Glomerular endothelial cell (primary cell): Measurements from ENCODE around the gene ADARB2. TPM values are rescaled to one million over a fixed set of nuclear protein-coding genes. Genes with fewer than 3 reads are reported as not detected.

ENCODE experiments used
- DNase-seq: peaks from one replicate; pipeline ENCODE4 v3.0.0-alpha.2; 2011; ENCODE audit warnings: low read depth, low spot score; ENCODE audit errors: extremely low read depth
- total RNA-seq: library from RNA; depleted of rRNA; stranded (reverse); fragments of >200 nt; gene quantifications from 2 replicates; pipeline ENCODE4 v1.2.3, GENCODE V29; 2015

ADARB2 gene
- total RNA-seq, 1 donor from 2014 or later, result 0.23 TPM

DNA sequence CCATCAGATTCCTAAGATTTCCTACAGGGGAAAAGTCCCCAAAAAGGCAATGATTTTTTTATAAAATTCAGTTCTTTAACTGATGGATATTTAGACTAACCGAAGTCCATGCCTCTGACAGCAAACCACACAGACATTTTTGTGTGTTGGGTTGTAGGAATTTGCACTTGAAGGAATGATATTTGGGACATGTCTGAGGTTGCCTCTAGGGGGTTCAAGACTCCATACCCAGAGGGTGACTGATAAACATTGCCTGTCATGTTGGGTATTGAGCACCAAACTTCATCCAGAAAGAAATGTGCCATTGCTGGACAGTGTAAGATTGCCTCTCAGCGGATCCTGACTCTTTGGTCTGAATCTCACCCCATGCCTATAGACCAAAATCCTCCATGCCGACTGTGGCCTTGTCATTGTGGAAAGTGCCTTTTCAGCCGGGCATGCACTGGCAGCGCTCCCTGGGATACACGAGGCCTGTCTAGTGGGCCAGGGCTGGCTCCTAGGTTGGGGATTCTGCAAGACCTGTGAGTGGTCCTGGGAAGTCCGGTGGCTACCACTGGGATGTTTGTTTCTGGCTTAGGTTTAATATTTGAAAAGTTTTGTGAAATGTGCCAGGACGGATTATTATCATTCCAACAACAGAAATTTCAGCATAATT is 428.2 kb downstream of the ADARB2 start:
- DNase-seq, result no peak

DNA sequence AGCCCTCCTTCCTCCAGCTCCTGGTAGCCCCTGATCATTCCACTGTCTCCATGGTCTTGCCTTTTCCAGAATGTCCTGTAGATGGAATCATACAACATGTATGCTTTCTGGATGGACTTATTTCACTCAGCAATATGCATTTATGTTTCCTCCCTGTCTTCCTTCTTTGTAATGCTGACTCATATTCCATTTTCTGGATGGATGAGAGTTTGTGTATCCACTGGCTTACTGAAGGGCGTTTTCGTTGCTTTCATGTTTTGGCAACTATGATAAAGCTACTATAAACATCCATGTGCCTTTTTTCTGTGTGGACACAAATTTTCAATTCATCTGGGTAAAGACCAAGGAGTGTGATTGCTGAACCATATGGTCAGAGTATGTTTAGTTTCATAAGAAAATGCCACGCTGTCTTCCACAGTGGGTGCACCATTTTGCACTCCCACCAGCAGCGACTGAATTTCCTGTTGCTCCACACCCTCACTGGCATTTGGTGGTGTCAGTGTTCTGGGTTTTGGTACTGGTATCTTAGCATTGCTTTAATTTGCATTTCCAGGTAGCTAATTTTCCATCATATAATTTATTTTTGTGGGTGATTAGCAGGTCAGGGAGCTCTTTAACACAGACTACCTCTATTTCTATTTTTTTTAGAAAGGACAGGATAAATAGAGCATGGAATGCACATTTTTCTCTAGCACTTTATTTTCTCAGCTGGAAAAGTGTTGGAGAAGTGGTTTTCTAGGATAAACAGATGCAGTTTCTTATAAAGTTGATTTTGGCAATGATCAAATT is 429.0 kb downstream of the ADARB2 start:
- no peak for DNase-seq

DNA sequence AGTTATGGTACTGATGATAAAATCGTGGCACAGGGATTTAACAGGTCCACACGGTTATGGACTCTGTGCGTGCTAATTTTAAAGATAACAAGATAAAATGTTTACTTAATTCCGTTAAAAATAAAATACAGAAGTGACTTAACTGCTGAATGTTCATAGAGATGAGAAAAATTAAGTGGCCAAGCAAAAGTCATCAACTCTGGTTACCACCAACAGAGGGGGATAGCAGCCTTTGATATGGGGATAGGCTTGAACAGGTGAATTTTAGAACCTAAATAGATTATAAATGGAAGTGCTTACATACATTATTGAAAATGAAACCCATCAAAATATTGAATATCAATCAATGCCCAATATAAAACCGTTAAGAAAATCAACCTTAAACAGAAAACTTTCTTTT is 436.2 kb downstream of the ADARB2 start:
- no peak for DNase-seq

DNA sequence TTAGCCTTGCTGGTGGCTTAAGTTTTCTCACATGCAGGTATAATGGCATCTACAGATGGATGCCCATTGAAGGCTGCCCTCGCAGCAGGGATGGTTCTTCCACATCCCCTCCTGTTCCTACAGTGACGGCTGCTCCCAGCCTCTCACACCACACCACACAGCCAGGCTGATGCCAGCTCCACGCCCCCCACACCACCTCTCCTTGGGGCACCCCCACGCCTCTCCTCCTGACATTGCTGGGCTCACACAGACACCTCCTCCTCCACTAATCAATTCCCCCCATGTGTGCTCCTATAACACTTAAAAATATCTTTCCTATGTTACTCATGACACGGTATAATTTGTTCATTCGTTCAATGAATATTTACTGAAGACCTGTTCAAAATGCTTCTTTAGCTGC is 437.1 kb downstream of the ADARB2 start:
- DNase-seq, result no peak

DNA sequence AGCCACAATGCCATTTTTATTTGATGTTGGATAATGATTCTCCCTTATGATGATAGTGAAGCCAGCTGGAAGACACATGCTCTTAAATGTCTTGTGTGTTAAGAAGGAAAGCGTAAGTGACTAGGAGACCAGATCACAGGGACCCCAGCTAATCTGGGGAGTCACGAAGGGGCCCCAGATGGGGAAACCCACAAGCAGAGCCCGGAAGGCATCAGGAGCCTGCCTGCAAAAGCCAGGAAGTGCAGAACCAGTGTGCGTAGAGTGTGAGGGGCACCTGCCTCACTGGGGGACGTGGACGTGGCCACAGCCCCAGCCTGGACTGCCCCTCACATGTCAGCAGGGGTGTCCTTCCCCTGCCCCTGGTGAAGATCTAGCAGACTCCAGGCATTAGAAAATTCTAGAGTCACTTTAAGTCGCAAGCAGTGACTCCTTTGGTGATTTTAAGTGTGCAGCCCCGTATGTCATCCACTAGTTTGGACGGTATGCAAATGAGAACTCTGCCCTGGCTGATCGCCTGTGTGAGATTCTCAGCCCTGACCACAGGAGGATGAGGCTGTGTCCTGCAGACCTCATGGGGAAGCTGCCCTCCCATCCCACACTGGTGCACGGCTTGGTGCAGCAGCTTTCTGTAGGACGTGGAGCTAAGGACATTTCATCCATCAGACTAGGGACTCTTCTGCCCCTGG is 438.1 kb downstream of the ADARB2 start:
- no peak for DNase-seq

DNA sequence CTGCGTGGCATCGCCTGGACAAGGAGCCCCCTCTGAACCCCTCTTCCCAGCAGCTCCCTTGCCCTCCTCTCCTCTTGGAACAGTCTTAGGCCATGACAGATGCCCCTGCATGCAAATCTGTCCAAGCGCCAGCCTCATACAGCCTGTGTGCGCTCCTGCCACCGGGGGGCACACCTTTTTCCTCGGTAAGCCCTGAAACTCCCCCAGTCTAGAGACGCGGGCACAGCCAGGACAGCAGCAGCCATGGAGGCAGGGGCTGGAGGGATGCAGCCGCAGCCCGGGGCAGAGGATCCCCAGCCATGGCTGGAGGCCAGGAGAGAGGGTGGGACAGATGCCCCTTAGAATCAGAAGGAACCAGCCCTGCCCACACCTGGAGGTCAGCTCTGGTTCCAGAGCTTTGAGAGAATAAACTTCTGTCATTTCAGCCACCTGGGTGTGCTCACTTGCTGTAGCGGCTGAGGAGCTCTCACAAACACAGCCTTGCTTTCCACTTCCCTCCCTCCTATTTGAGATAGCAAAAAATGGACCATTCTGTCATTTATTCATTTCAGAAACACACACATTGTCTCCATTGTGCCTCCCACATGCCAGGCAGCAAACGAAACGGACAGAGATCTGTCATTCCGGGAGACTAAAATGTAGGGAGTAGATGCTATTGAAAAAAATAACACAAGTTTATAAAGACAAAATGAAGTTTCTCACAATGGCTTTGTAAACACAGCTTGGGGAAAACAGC is 439.6 kb downstream of the ADARB2 start:
- no peak for DNase-seq

DNA sequence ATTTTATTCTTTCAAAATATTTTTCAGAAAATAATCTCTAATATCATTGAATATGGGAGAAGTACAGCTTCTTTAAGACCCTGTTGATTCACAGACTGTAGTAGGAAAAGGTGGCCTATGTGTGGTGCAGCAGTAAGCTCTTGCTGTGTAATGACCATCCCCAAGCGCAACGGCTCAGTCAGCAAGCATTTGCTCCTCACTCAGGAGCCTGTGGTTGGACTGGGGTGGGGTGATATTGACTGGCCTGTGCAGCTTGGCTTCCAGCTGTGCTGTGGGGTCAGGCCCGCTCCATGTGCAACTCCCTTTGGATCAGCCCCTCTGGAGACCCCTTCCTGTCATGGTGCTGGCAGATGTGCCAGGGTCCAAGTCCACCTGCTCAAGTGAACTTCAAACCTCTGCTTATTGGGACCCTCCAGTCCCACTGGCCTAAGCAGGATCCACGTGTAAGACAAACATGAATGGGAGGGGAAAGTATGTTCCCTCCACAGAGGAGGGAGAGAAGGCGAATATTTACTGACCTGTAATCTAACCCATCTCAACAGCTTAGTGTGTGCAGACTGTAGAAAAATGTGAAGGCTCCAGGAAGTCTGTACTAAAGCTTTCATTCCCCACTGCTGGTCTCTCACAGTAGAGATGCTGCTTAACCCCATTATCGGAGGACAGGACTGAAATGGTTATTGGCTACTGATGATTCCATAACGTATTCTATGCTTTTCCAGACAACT is 441.4 kb downstream of the ADARB2 start:
- DNase-seq, result no peak

DNA sequence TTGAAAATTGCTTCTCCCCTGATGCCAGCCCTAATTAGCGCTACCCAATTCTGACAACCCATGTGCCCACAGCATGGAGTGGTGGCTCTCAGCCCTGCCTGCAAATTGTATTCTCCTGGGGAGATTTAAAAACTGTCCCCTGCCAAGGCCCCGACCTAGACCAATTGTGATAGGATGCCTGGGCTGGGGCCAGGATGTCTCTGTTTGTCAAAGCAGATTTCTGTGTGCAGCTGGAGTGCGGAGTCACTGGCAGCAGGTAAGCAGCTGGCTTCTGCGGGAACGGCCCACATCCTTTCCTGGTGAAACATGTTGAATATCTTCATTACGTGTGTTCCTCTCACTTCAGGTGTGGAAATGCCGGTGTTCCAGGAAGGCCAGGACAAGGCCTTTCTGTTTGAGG is 442.6 kb downstream of the ADARB2 start:
- DNase-seq, result no peak

DNA sequence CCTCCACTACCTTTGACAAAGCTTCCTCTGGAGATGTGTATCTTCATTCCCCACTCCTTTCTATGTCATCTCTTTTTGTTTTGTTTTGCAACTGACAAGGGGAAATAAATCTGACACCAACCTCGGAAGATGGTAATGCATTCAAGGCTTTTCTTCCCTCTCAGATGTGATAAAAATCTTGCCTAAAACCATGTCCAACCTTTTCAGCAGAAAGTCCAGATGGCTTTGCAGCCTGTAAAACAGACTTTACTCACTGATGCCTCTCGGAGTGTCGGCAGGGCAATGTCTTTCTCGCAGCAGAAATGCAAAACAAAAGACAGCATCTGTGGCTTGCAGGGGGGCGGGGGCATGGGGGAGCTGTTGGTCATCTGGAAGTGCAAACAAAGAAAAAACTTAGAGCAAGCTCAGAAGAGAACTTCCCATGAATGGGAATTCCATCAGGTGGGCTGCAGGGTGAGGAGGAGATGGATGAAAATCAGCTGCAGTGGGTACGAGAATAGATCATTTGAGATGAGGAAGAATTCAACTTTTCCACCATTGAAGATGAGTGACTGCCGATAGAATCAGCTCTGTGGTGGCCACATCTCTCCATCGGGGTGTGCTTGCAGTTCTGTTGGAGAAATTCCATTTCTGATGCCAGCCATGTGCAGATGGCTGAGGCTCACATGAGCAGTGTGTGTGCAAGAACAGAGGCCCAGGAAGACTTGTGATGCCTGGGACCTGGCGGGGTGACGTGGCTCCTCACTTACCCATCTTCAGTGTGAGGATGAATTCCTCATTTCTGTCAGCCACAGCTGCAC is 443.5 kb downstream of the ADARB2 start:
- no peak for DNase-seq

DNA sequence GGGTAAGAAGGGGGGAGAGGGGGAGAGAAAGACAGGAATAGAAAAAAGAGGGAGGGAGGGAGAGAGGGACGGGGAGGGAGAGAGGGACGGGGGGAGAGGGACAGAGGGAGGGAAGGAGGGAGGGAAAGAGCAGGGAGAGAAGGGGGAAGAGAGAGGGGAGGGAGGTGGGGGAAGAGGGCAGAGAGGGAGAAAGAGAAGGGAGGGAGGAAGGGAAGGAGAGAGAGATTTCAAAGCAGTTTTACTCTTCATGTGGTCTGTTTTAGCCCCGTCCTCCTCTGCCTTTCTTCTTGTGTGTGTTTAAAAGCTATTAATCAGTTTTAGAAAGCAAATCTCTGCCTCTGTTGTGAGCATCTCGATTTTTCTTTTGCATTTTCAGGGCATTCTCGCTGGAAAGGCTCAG is 444.2 kb downstream of the ADARB2 start:
- DNase-seq, result no peak

DNA sequence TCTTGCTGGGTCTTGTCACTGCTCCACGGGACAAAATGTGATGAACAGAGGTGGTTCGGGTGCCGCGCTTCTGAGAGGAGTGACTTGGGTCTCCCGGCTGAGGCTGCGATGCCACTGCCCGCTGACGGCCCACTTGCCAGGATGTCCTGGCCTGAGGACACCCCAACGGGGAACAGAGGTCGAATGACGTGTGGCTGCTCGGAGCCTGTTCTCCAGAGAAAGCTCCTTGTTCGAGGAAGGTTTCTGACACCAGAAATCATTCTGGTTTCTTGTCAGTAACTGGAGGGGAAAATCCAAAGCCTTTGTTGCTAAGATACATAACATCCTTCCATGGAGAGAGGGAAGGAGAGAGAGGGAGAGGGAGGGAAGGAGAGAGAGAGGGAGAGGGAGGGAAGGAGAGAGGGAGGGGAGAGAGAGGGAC is 444.7 kb downstream of the ADARB2 start:
- DNase-seq, result no peak

DNA sequence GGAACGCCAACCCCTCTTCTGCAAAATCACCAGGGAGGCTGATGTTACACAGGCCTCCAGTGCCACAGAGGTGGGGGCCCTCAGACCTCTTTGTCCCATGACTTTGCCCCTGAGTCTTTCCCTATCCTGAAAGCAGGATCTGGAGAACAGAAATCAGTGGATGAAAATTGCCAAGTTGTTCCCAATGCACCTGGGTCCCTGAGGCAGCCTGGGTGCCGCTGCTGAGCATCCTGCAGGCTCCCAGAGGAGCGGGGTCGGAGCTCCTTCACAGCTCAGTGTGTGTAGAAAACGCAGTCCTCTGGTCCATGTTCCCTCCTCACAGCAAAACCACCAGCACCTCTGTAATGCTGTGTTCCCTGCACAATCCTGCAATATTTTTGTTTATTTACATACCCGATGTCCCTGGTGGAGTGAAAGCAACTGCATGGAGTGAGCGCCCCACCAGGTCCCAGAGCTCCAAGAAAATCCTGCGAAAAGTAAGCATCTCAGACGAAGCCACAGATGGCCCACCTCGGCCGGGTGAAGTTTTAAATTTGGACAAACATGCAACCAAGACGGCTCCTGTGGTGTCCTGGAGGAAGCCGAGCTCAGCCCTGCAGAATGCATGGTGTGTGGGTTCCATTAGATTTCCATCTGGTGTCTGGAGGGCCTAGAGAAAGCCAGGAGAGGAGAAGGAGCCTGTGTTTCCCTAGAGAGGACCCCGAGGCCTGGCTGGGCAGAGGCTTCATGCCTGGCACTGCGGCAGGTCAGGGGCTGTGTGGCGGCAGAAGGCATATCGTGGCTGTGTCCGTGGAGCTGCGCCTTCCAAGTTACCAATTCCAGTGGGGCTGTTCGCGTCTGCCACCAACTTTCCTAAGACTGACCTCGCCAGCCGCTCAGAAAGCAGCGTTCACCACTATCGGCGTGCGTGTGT is 445.9 kb downstream of the ADARB2 start:
- no peak for DNase-seq

DNA sequence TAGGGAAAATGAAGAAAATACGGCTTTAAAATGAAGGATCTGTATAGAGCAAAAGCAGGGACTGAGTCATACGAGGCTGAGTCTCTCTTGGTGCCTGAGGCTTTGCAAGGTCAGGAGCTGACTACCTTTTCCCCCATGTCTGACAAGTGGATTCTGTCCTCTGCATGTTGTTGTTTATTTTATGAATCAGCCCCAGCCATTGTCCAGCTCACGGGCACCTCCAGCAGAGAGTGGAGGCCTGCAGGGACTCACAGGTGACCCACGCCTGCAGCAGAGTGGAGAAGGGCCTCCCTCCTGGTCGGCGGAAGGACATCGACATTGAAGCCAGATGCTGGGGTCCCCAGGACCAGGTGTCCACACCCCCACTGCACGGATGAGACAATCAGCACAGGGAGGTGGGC is 447.3 kb downstream of the ADARB2 start:
- no peak for DNase-seq

DNA sequence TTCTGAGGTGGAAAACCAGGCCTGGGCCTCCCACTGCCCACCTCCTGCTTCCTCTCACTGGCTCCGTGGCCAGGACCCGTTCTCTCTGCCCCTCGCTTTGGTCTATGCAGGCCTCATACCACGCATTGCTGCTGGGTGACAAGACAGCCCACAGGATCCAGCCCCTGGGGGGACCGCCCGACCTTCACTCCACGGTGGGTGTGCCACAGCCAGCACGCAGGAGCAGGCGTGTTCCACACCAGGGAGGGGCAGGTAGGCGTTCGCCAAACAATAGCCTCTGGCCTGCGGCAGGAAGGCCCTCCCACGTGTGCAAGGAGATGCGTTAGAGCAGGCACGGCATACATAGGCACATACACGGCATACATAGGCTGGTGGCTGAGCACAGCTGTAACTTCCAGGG is 447.7 kb downstream of the ADARB2 start:
- DNase-seq, result no peak

DNA sequence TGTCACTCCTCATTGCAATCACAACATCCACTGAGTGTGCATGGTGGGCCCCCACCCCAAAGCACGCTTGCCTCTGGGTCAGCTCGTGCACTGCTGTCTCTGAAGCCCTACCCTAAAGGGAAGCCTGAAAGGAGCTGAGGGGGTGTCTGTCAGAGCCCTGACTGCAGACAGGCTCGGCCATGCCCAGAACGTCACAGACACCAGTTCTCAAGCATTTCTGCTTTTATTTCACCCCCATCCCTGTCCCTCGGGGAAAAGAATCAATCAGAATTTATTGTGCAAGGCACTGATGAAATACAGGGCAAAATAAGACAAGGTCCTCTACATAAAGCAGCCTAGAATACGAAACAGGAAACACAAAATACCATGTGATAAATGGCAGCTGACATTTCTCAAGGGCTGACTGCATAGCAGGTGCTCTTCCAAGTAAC is 449.3 kb downstream of the ADARB2 start:
- DNase-seq, result no peak

DNA sequence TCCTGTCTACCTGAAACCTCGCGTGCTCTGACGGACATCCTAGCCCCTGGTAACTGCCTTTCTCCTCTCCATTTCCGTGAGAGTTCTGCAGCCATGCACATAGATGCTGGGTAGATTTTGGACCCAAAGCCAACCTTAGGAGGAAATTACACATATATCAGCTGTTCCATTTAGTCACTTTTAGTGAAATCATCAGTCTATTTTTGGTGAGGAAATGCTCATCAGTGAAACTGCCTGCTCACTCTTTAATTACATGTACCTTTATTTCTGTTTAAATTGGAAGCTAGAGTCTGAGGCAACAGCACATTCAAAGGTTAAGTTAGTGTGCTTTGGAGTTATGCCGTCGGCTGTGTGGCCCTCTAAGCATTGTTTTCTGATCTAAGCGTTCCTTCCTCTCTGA is 449.8 kb downstream of the ADARB2 start:
- DNase-seq, result no peak

DNA sequence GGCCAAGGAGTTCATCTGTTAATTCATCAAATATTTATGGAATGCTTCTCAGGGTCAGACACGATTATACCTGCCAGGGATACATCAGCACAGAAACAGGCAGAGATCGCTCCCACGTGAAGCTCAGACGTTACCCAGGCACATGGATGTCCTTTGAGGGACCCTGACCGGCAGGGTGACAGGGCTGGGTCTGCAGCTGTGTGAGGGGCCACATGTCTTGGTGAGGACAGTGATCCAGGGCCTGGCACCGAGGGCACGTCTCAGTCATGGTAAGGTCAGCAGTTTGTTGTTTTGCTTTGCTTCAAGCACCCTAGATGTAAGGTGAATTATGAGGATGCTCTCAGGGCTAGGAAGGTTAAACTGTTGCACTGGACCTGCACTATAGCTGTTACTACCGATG is 453.2 kb downstream of the ADARB2 start:
- no peak for DNase-seq

DNA sequence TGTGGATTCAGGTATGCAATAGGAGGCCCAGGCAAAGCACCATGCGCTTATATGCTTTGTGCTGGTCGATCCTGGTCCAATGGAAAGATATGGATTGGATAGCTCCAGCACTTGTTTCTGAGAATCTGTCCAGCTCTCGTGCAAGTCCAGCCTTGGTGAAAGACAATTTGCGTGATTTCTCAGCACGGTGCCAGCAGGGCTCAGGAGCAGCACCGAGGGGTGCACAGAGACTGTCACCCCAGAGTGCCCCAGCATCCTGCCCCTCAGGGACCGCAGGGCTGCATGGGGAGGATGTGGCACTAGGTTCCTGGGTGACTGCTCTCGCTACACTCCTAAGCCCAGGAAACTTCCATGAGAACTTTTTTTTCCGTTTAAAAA is 455.9 kb downstream of the ADARB2 start:
- no peak for DNase-seq
